GM12878 (cell line): Measurements from ENCODE around the gene CAMKK1. TPM values are rescaled to one million over a fixed set of nuclear protein-coding genes. Genes with fewer than 3 reads are reported as not detected.

Experiments
- BACH1 ChIP-seq: fragments of 450-650 bp; IDR thresholded peaks from 2 replicates; pipeline ENCODE4 v1.6.1; 2017; ENCODE audit warnings: mild to moderate bottlenecking, borderline replicate concordance
- CEBPB ChIP-seq, 2 experiments: fragments of 150-350 bp in 1 of 2; IDR thresholded peaks; 2 replicates each; pipeline ENCODE4 v1.6.1; 2012 to 2014; ENCODE audit warnings: low read depth in 2 of 2, low read length in 2 of 2, borderline replicate concordance in 1 of 2, inconsistent platforms in 1 of 2
- CREB1 ChIP-seq: IDR thresholded peaks from 2 replicates; pipeline ENCODE4 v1.6.1; 2012; ENCODE audit warnings: low read depth, mild to moderate bottlenecking, inconsistent platforms
- EED ChIP-seq: sonication (generic); IDR thresholded peaks from 2 replicates; pipeline ENCODE4 v1.6.1; 2016; ENCODE audit warnings: antibody characterized with exemption, low read depth
- EP300 ChIP-seq, 2 experiments: fragments of 150-350 bp in 1 of 2; IDR thresholded peaks; 2 replicates each; pipeline ENCODE4 v1.6.1; 2011 to 2012; ENCODE audit warnings: low read depth in 2 of 2, low read length in 2 of 2, borderline replicate concordance in 1 of 2, improper control_type of control experiment in 1 of 2, inconsistent platforms in 1 of 2; ENCODE audit not compliant: control insufficient read depth in 1 of 2
- IRF4 ChIP-seq: IDR thresholded peaks from 2 replicates; pipeline ENCODE4 v1.6.1; 2011; ENCODE audit warnings: low read depth, low read length
- LARP7 ChIP-seq: fragments of 450-650 bp; IDR thresholded peaks from 2 replicates; pipeline ENCODE4 v1.6.1; 2017; ENCODE audit warnings: mild to moderate bottlenecking
- MXI1 ChIP-seq: fragments of 150-350 bp; IDR thresholded peaks from 2 replicates; pipeline ENCODE4 v1.6.1; 2011; ENCODE audit warnings: low read depth, mild to moderate bottlenecking, inconsistent platforms, low read length, improper control_type of control experiment
- NRF1 ChIP-seq: conservative IDR thresholded peaks from 2 replicates; pipeline ENCODE4 v1.6.1; 2011; ENCODE audit warnings: mild to moderate bottlenecking, low read depth, low read length, improper control_type of control experiment
- RAD21 ChIP-seq: IDR thresholded peaks from 2 replicates; pipeline ENCODE4 v1.6.1; 2011; ENCODE audit warnings: mild to moderate bottlenecking, low read depth, low read length, moderate library complexity; ENCODE audit not compliant: insufficient read depth
- RAD51 ChIP-seq: fragments of 450-650 bp; IDR thresholded peaks from 2 replicates; pipeline ENCODE4 v1.6.1; 2016; ENCODE audit warnings: moderate library complexity, mild to moderate bottlenecking, inconsistent platforms
- TCF12 ChIP-seq: IDR thresholded peaks from 2 replicates; pipeline ENCODE4 v1.6.1; 2011; ENCODE audit warnings: low read depth, mild to moderate bottlenecking, low read length
- TCF3 ChIP-seq: IDR thresholded peaks from 2 replicates; pipeline ENCODE4 v1.6.1; 2012; ENCODE audit warnings: low read depth, mild to moderate bottlenecking, low read length, borderline replicate concordance; ENCODE audit not compliant: insufficient read depth
- ZNF217 ChIP-seq: fragments of 450-650 bp; IDR thresholded peaks from 2 replicates; pipeline ENCODE4 v1.6.1; 2017; ENCODE audit warnings: antibody characterized with exemption, mild to moderate bottlenecking
- polyA plus RNA-seq, 11 experiments: library from polyadenylated mRNA; depleted of rRNA in 4 of 11; unstranded in 6 of 11; stranded (reverse) in 5 of 11; fragments of >200 nt; fragmentation: Nextera tagmentation in 4 of 11; fragmentation: Illumina TruSeq in 1 of 11; extraction: Ambion mirVana in 4 of 11; extraction: Trizol in 1 of 11; gene quantifications; 1 replicate in 1 of 11; 2 replicates in 10 of 11; pipeline versions ENCODE4 v1.2.1 to v1.2.3, GENCODE V29; 2011 to 2016; ENCODE audit warnings: inconsistent platforms in 2 of 11, missing spikeins in 2 of 11, low read depth in 1 of 11
- total RNA-seq, 4 experiments: library from RNA; depleted of rRNA in 3 of 4; stranded (reverse); fragments of >200 nt in 3 of 4; fragmentation: Illumina TruSeq in 1 of 4; extraction: Trizol in 1 of 4; gene quantifications; 2 replicates each; pipeline versions ENCODE4 v1.2.1 to v1.2.3, GENCODE V29; 2013 to 2021
- TF ChIP-seq, protein P1 (sequence below): fragments of 150-350 bp; IDR thresholded peaks from 2 replicates; pipeline ENCODE4 v1.6.1; 2016; ENCODE audit warnings: low read depth, low read length
- TF ChIP-seq, protein P2 (sequence below): fragments of 450-650 bp; IDR thresholded peaks from 2 replicates; pipeline ENCODE4 v1.6.1; 2018; ENCODE audit warnings: borderline replicate concordance, mild to moderate bottlenecking; ENCODE audit not compliant: partially characterized antibody
- TF ChIP-seq, protein P3 (sequence below): fragments of 450-650 bp; formaldehyde crosslinking; IDR thresholded peaks from 2 replicates; pipeline ENCODE4 v1.4.0; 2022; ENCODE audit warnings: mild to moderate bottlenecking, moderate library complexity
- TF ChIP-seq, protein P4 (sequence below), 3 experiments: IDR thresholded peaks in 2 of 3; conservative IDR thresholded peaks in 1 of 3; 2 replicates each; pipeline ENCODE4 v1.5.1; 2011; ENCODE audit warnings: low read depth in 3 of 3, low read length in 3 of 3, mild to moderate bottlenecking in 3 of 3, control low read depth in 2 of 3, moderate library complexity in 2 of 3, inconsistent platforms in 1 of 3, mixed read lengths in 1 of 3; ENCODE audit not compliant: control insufficient read depth in 2 of 3, insufficient read depth in 1 of 3; ENCODE audit errors: extremely low read depth in 1 of 3

The CAMKK1 gene
- total and polyA plus RNA-seq, 10 of the 15 experiments (the other 5 are each of a cell fraction or from before 2014, with no cell fraction given) = 0.06 to 0.84 (median 0.37) TPM

DNA sequence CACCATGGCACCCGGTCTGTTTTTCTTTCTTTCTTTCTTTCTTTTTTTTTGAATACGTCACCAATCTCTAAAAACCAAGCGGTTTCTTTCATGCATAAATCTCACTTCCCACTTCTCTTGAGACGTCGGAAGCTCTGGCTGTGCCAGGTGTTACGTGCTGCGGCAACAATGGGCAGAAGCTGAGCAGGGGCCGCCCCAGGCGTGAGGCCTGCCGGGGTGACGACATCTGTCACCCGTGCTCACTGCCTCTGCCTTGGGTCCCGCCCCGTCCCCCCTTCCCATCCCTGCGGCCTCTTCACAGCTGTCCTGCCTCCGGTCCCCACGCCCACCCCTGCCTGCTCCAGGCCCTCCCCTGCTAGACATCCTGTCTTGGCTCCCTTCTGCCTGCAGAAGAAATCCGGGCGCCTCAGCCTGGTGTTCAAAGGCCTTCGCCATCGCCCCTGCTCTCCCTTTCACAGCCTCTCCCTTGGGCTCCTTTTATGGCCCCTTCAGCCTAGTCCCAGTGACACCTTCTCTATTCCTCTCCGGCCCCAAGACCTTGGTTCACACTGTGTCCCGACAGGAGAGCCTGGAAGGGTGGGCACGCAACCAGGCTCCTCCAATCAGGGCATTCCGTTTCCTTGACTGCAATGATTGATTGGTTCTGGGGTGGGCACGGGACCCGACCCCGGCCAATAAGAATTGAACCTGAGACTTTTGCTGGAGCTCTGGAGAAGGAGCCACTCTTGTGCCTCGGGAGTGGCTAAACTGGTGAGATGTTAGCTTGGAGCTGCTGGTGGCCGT is 18.6 kb upstream of the CAMKK1 start (continued):
- TF ChIP-seq, protein P1, sequence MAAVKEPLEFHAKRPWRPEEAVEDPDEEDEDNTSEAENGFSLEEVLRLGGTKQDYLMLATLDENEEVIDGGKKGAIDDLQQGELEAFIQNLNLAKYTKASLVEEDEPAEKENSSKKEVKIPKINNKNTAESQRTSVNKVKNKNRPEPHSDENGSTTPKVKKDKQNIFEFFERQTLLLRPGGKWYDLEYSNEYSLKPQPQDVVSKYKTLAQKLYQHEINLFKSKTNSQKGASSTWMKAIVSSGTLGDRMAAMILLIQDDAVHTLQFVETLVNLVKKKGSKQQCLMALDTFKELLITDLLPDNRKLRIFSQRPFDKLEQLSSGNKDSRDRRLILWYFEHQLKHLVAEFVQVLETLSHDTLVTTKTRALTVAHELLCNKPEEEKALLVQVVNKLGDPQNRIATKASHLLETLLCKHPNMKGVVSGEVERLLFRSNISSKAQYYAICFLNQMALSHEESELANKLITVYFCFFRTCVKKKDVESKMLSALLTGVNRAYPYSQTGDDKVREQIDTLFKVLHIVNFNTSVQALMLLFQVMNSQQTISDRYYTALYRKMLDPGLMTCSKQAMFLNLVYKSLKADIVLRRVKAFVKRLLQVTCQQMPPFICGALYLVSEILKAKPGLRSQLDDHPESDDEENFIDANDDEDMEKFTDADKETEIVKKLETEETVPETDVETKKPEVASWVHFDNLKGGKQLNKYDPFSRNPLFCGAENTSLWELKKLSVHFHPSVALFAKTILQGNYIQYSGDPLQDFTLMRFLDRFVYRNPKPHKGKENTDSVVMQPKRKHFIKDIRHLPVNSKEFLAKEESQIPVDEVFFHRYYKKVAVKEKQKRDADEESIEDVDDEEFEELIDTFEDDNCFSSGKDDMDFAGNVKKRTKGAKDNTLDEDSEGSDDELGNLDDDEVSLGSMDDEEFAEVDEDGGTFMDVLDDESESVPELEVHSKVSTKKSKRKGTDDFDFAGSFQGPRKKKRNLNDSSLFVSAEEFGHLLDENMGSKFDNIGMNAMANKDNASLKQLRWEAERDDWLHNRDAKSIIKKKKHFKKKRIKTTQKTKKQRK = no peak
- TF ChIP-seq EED (peak; percentile 59), TCF3 (peak; percentile 95), NRF1 (0 out of 2 replicates have a peak, but pooled peaks have one; percentile 5), CREB1 (peak; percentile 94), EP300 (IDR thresholded peaks at IDR 0.05; ENCODE audit: borderline replicate concordance in 1 of 2, control insufficient read depth in 1 of 2, low read depth in 2 of 2, low read length in 2 of 2) (peak; percentile 82 to 91), ZNF217 (no peak), MXI1 (peak; percentile 70), BACH1 (peak; percentile 39; the same call in 1 of the 2 replicates), IRF4 (peak; percentile 26; the same call in 1 of the 2 replicates), RAD51 (no peak), TCF12 (peak; percentile 94), LARP7 (no peak), RAD21 (no peak), CEBPB (IDR thresholded peaks at IDR 0.05; ENCODE audit: borderline replicate concordance in 1 of 2, low read depth in 2 of 2, low read length in 2 of 2) (peak in 1 of 2 experiments; percentile 30; a peak in 1 of 4 replicates)
- TF ChIP-seq, protein P2, sequence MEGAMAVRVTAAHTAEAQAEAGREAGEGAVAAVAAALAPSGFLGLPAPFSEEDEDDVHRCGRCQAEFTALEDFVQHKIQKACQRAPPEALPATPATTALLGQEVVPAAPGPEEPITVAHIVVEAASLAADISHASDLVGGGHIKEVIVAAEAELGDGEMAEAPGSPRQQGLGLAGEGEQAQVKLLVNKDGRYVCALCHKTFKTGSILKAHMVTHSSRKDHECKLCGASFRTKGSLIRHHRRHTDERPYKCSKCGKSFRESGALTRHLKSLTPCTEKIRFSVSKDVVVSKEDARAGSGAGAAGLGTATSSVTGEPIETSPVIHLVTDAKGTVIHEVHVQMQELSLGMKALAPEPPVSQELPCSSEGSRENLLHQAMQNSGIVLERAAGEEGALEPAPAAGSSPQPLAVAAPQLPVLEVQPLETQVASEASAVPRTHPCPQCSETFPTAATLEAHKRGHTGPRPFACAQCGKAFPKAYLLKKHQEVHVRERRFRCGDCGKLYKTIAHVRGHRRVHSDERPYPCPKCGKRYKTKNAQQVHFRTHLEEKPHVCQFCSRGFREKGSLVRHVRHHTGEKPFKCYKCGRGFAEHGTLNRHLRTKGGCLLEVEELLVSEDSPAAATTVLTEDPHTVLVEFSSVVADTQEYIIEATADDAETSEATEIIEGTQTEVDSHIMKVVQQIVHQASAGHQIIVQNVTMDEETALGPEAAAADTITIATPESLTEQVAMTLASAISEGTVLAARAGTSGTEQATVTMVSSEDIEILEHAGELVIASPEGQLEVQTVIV = no peak
- TF ChIP-seq, protein P3, sequence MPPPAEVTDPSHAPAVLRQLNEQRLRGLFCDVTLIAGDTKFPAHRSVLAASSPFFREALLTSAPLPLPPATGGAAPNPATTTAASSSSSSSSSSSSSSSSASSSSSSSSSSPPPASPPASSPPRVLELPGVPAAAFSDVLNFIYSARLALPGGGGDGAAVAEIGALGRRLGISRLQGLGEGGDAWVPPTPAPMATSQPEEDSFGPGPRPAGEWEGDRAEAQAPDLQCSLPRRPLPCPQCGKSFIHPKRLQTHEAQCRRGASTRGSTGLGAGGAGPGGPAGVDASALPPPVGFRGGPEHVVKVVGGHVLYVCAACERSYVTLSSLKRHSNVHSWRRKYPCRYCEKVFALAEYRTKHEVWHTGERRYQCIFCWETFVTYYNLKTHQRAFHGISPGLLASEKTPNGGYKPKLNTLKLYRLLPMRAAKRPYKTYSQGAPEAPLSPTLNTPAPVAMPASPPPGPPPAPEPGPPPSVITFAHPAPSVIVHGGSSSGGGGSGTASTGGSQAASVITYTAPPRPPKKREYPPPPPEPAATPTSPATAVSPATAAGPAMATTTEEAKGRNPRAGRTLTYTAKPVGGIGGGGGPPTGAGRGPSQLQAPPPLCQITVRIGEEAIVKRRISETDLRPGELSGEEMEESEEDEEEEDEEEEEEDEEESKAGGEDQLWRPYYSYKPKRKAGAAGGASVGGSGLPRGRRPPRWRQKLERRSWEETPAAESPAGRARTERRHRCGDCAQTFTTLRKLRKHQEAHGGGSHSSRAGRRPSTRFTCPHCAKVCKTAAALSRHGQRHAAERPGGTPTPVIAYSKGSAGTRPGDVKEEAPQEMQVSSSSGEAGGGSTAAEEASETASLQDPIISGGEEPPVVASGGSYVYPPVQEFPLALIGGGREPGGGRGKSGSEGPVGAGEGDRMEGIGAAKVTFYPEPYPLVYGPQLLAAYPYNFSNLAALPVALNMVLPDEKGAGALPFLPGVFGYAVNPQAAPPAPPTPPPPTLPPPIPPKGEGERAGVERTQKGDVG (CRISPR knock-in tag) = no peak
- TF ChIP-seq, protein P4, sequence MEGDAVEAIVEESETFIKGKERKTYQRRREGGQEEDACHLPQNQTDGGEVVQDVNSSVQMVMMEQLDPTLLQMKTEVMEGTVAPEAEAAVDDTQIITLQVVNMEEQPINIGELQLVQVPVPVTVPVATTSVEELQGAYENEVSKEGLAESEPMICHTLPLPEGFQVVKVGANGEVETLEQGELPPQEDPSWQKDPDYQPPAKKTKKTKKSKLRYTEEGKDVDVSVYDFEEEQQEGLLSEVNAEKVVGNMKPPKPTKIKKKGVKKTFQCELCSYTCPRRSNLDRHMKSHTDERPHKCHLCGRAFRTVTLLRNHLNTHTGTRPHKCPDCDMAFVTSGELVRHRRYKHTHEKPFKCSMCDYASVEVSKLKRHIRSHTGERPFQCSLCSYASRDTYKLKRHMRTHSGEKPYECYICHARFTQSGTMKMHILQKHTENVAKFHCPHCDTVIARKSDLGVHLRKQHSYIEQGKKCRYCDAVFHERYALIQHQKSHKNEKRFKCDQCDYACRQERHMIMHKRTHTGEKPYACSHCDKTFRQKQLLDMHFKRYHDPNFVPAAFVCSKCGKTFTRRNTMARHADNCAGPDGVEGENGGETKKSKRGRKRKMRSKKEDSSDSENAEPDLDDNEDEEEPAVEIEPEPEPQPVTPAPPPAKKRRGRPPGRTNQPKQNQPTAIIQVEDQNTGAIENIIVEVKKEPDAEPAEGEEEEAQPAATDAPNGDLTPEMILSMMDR (IDR thresholded peaks at IDR 0.05 in 2 of 3, conservative IDR thresholded peaks at IDR 0.05 in 1 of 3; ENCODE audit: control insufficient read depth in 2 of 3, extremely low read depth in 1 of 3, insufficient read depth in 1 of 3, low read depth in 3 of 3, low read length in 3 of 3) = no peak
